Ammon's horn (tissue), 1 donor: ENCODE results near the gene PBX1.
"Not testable (repeated sequence)": the region's sequence is repeated elsewhere in the genome, so short reads cannot be mapped to it uniquely, and the experiment has no call there.

Source experiments
- DNase-seq: peaks from one replicate; pipeline ENCODE4 v3.0.0-alpha.2; 2016; ENCODE audit warnings: low spot score

The PBX1 gene

GRCh38 chr1:164590592-164590991 lies 31.6 kb downstream of the PBX1 start:
- DNase-seq, result no peak

GRCh38 chr1:164591858-164592257 lies 32.9 kb downstream of the PBX1 start:
- no peak for DNase-seq

GRCh38 chr1:164592634-164593033 lies 33.6 kb downstream of the PBX1 start:
- no peak for DNase-seq

GRCh38 chr1:164595212-164595611 lies 36.2 kb downstream of the PBX1 start:
- DNase-seq, result no peak

GRCh38 chr1:164596172-164596571 lies 37.2 kb downstream of the PBX1 start:
- no peak for DNase-seq

GRCh38 chr1:164598719-164599118 lies 39.7 kb downstream of the PBX1 start:
- DNase-seq, result no peak

GRCh38 chr1:164599272-164599671 lies 40.3 kb downstream of the PBX1 start:
- DNase-seq, result no peak

GRCh38 chr1:164601399-164602100 lies 42.6 kb downstream of the PBX1 start:
- DNase-seq, result no peak

- no peak for DNase-seq
These were observed 43.1 kb downstream of the PBX1 start for GRCh38 chr1:164602101-164602422.

- peak; percentile 59 for DNase-seq
These were observed 43.6 kb downstream of the PBX1 start for GRCh38 chr1:164602480-164603093.

- not testable (repeated sequence) for DNase-seq
These were observed 44.8 kb downstream of the PBX1 start for GRCh38 chr1:164603805-164604204.

- DNase-seq, result no peak
These were observed 45.6 kb downstream of the PBX1 start for GRCh38 chr1:164604541-164604940.

- DNase-seq, result no peak
These were observed 46.5 kb downstream of the PBX1 start for GRCh38 chr1:164605254-164606091.

- no peak for DNase-seq
These were observed 48.4 kb downstream of the PBX1 start for GRCh38 chr1:164607351-164607750.

- DNase-seq, result no peak
These were observed 49.7 kb downstream of the PBX1 start for GRCh38 chr1:164608651-164609057.

GRCh38 chr1:164609089-164609488 lies 50.1 kb downstream of the PBX1 start:
- DNase-seq, result no peak

GRCh38 chr1:164610538-164611222 lies 51.7 kb downstream of the PBX1 start:
- peak; percentile 48 for DNase-seq

GRCh38 chr1:164611754-164612642 lies 53.0 kb downstream of the PBX1 start:
- no peak for DNase-seq

GRCh38 chr1:164613176-164613575 lies 54.2 kb downstream of the PBX1 start:
- no peak for DNase-seq

- DNase-seq, result no peak
These were observed 55.3 kb downstream of the PBX1 start for GRCh38 chr1:164614316-164614715.

- DNase-seq, result no peak
These were observed 58.6 kb downstream of the PBX1 start for GRCh38 chr1:164617377-164618201.
